Uterus (tissue), 2 donors: ENCODE results near the gene F5.

ENCODE experiments used
- CTCF ChIP-seq, 4 experiments: fragments of 200-600 bp in 2 of 4; fragments of 450-650 bp in 2 of 4; sonication (generic) in 2 of 4; IDR thresholded peaks; one replicate each; pipeline ENCODE4 v1.5.1; 2016 to 2019; ENCODE audit warnings: antibody characterized with exemption in 4 of 4, mild to moderate bottlenecking in 2 of 4, moderate library complexity in 1 of 4
- POLR2A ChIP-seq, 2 donors: fragments of 450-650 bp; IDR thresholded peaks; one replicate each; pipeline ENCODE4 v1.6.1; 2016; ENCODE audit warnings: antibody characterized with exemption in 2 of 2, mild to moderate bottlenecking in 1 of 2, moderate library complexity in 1 of 2

GRCh38 chr1:169620565-169620964, 34.3 kb upstream of the F5 start:
- TF ChIP-seq CTCF (IDR thresholded peaks at IDR 0.05) (no peak), POLR2A (IDR thresholded peaks at IDR 0.05) (no peak)
